Measurements from ENCODE around the gene PCDHGA1.
A peak's percentile ranks its signal among the peaks of the same experiment; 100 is the strongest.

DNA sequence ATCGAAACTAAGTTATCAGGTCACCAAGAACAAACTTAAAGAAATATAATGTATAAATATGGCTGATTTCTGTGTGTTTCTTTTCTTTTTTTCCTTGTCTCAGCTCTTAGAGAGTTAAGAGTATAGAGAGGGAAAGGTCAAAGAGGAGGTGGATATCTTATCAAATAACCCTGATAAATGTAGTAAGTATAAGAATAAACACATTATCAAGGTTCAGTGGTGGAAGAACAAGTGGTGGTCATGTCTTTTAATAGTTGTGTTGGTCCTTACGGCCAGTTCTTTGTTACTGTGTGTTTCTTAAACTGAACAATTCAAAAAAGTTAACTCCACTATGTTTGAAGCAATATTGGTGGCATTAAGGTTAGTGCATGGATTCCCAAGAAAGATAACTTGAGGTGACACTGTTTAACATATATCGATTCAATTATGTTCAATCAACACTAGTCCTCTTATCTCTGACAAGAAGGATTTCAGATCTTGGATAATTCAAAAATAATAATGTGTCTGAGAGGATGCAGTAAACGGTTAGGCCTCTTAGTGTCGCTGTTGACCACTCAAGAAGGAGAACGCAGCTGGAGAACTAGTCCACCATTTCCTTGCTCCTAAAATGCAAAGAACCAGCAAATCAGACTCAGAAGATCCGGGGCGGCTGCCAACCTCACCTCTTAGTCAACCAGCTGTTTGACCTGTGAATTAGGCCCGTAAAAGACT, 13.1 kb downstream of the PCDHGA1 start, which contains the start of gene PCDHGA3:
- TF ChIP-seq CTCF (IDR thresholded peaks at IDR 0.05; ENCODE audit: low read length) (peak; percentile 37), EZH2phosphoT487 (IDR thresholded peaks at IDR 0.05; ENCODE audit: low read length) (no peak)
